ENCODE measurements around the gene BTLA. TPM values are rescaled to one million over a fixed set of nuclear protein-coding genes. Genes with fewer than 3 reads are reported as not detected.

BTLA gene
- total and polyA plus RNA-seq, 10 of the 15 experiments (the other 5 are each of a cell fraction or from before 2014, with no cell fraction given) = 55.4 to 134 (median 84.2) TPM

DNA sequence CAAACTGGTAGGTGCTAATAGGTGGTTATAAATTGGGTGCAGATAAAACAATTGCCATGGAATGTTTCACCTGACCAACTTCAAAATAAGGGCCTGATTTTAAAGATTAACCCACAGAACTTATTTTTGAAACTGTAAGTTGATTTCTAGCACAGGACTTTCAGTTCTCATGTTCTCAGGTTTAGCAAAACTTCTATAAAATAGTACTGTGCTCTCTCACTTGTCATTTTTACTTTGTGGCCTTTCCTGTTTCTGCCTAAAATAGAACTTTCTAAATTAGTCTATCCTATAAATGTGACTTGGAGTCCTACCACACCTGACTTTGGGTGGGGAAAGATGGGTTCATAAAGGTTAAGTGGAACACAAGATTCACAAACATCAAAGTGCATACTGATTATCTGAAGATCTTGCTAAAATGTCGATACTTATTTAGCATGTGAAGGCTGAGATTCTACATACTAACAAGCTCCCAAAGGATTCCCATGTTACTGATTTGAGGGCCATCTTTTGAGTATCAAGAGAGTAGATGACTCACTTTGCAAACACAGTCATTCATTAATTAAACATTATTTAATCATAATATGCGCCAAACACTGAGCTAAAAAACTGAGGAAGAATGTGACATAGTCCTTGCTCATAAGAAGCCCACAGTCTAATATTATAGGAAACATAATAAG, 38.6 kb downstream of the BTLA start (continued):
- TF ChIP-seq IKZF2 (IDR thresholded peaks at IDR 0.05) (peak; percentile 97), TARDBP (IDR thresholded peaks at IDR 0.05; ENCODE audit: borderline replicate concordance) (no peak), ZNF217 (IDR thresholded peaks at IDR 0.05) (peak; percentile 85), IRF4 (IDR thresholded peaks at IDR 0.05; ENCODE audit: low read depth, low read length) (peak; percentile 76; the same call in 1 of the 2 replicates), SIX5 (IDR thresholded peaks at IDR 0.05; ENCODE audit: low read depth, low read length, severe bottlenecking) (no peak), SPI1 (IDR thresholded peaks at IDR 0.05; ENCODE audit: borderline replicate concordance, insufficient read depth, low read depth, low read length) (no peak), RELA (IDR thresholded peaks at IDR 0.05; ENCODE audit: borderline replicate concordance, partially characterized antibody) (no peak), CREM (IDR thresholded peaks at IDR 0.05; ENCODE audit: low read depth) (peak; percentile 93), GABPA (IDR thresholded peaks at IDR 0.05; ENCODE audit: low read depth) (peak; percentile 66; the same call in 1 of the 2 replicates), CEBPB (IDR thresholded peaks at IDR 0.05; ENCODE audit: borderline replicate concordance in 1 of 2, low read depth in 2 of 2, low read length in 2 of 2) (peak in 1 of 2 experiments; percentile 69; a peak in 1 of 4 replicates), SRF (IDR thresholded peaks at IDR 0.05; ENCODE audit: low read depth in 2 of 2, low read length in 2 of 2) (no peak), CHD1 (IDR thresholded peaks at IDR 0.05; ENCODE audit: low read depth, low read length) (peak; percentile 75; the same call in 1 of the 2 replicates), EED (IDR thresholded peaks at IDR 0.05; ENCODE audit: low read depth) (peak; percentile 88), EP300 (IDR thresholded peaks at IDR 0.05; ENCODE audit: borderline replicate concordance in 1 of 2, control insufficient read depth in 1 of 2, low read depth in 2 of 2, low read length in 2 of 2) (peak; percentile 89 to 96; a peak in 3 of 4 replicates)
- TF ChIP-seq, protein P1, sequence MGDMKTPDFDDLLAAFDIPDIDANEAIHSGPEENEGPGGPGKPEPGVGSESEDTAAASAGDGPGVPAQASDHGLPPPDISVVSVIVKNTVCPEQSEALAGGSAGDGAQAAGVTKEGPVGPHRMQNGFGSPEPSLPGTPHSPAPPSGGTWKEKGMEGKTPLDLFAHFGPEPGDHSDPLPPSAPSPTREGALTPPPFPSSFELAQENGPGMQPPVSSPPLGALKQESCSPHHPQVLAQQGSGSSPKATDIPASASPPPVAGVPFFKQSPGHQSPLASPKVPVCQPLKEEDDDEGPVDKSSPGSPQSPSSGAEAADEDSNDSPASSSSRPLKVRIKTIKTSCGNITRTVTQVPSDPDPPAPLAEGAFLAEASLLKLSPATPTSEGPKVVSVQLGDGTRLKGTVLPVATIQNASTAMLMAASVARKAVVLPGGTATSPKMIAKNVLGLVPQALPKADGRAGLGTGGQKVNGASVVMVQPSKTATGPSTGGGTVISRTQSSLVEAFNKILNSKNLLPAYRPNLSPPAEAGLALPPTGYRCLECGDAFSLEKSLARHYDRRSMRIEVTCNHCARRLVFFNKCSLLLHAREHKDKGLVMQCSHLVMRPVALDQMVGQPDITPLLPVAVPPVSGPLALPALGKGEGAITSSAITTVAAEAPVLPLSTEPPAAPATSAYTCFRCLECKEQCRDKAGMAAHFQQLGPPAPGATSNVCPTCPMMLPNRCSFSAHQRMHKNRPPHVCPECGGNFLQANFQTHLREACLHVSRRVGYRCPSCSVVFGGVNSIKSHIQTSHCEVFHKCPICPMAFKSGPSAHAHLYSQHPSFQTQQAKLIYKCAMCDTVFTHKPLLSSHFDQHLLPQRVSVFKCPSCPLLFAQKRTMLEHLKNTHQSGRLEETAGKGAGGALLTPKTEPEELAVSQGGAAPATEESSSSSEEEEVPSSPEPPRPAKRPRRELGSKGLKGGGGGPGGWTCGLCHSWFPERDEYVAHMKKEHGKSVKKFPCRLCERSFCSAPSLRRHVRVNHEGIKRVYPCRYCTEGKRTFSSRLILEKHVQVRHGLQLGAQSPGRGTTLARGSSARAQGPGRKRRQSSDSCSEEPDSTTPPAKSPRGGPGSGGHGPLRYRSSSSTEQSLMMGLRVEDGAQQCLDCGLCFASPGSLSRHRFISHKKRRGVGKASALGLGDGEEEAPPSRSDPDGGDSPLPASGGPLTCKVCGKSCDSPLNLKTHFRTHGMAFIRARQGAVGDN (IDR thresholded peaks at IDR 0.05) = peak; percentile 84; the same call in 1 of the 2 replicates
- TF ChIP-seq, protein P2, sequence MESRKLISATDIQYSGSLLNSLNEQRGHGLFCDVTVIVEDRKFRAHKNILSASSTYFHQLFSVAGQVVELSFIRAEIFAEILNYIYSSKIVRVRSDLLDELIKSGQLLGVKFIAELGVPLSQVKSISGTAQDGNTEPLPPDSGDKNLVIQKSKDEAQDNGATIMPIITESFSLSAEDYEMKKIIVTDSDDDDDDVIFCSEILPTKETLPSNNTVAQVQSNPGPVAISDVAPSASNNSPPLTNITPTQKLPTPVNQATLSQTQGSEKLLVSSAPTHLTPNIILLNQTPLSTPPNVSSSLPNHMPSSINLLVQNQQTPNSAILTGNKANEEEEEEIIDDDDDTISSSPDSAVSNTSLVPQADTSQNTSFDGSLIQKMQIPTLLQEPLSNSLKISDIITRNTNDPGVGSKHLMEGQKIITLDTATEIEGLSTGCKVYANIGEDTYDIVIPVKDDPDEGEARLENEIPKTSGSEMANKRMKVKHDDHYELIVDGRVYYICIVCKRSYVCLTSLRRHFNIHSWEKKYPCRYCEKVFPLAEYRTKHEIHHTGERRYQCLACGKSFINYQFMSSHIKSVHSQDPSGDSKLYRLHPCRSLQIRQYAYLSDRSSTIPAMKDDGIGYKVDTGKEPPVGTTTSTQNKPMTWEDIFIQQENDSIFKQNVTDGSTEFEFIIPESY (IDR thresholded peaks at IDR 0.05) = peak; percentile 31; the same call in 1 of the 2 replicates
- TF ChIP-seq, protein P3, sequence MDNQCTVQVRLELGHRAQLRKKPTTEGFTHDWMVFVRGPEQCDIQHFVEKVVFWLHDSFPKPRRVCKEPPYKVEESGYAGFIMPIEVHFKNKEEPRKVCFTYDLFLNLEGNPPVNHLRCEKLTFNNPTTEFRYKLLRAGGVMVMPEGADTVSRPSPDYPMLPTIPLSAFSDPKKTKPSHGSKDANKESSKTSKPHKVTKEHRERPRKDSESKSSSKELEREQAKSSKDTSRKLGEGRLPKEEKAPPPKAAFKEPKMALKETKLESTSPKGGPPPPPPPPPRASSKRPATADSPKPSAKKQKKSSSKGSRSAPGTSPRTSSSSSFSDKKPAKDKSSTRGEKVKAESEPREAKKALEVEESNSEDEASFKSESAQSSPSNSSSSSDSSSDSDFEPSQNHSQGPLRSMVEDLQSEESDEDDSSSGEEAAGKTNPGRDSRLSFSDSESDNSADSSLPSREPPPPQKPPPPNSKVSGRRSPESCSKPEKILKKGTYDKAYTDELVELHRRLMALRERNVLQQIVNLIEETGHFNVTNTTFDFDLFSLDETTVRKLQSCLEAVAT (IDR thresholded peaks at IDR 0.05) = peak; percentile 27; the same call in 1 of the 2 replicates
- TF ChIP-seq, protein P4, sequence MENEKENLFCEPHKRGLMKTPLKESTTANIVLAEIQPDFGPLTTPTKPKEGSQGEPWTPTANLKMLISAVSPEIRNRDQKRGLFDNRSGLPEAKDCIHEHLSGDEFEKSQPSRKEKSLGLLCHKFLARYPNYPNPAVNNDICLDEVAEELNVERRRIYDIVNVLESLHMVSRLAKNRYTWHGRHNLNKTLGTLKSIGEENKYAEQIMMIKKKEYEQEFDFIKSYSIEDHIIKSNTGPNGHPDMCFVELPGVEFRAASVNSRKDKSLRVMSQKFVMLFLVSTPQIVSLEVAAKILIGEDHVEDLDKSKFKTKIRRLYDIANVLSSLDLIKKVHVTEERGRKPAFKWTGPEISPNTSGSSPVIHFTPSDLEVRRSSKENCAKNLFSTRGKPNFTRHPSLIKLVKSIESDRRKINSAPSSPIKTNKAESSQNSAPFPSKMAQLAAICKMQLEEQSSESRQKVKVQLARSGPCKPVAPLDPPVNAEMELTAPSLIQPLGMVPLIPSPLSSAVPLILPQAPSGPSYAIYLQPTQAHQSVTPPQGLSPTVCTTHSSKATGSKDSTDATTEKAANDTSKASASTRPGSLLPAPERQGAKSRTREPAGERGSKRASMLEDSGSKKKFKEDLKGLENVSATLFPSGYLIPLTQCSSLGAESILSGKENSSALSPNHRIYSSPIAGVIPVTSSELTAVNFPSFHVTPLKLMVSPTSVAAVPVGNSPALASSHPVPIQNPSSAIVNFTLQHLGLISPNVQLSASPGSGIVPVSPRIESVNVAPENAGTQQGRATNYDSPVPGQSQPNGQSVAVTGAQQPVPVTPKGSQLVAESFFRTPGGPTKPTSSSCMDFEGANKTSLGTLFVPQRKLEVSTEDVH (IDR thresholded peaks at IDR 0.05; ENCODE audit: low read depth, partially characterized antibody) = peak; percentile 71
